GM12878 (cell line): Measurements from ENCODE around the gene FAM110C. TPM values are rescaled to one million over a fixed set of nuclear protein-coding genes. Genes with fewer than 3 reads are reported as not detected.

ENCODE experiments used
- polyA plus RNA-seq, 11 experiments: library from polyadenylated mRNA; depleted of rRNA in 4 of 11; unstranded in 6 of 11; stranded (reverse) in 5 of 11; fragments of >200 nt; fragmentation: Nextera tagmentation in 4 of 11; fragmentation: Illumina TruSeq in 1 of 11; extraction: Ambion mirVana in 4 of 11; extraction: Trizol in 1 of 11; gene quantifications; 1 replicate in 1 of 11; 2 replicates in 10 of 11; pipeline versions ENCODE4 v1.2.1 to v1.2.3, GENCODE V29; 2011 to 2016; ENCODE audit warnings: inconsistent platforms in 2 of 11, missing spikeins in 2 of 11, low read depth in 1 of 11
- total RNA-seq, 4 experiments: library from RNA; depleted of rRNA in 3 of 4; stranded (reverse); fragments of >200 nt in 3 of 4; fragmentation: Illumina TruSeq in 1 of 4; extraction: Trizol in 1 of 4; gene quantifications; 2 replicates each; pipeline versions ENCODE4 v1.2.1 to v1.2.3, GENCODE V29; 2013 to 2021

FAM110C gene
- total and polyA plus RNA-seq, 10 of the 15 experiments (the other 5 are each of a cell fraction or from before 2014, with no cell fraction given) = not detected

Other genes starting within 250 kb of the FAM110C start
- 15.7 and 18.6 TPM in 2 replicates for gene SH3YL1, start 217.5 kb upstream of the FAM110C start, total RNA-seq (2014; rRNA removed)
- gene SH3YL1, start 217.5 kb upstream of the FAM110C start, total RNA-seq (2014; rRNA removed; fragmentation: Illumina TruSeq; extraction: Trizol) = 17.2 and 20.8 TPM in 2 replicates
- 15.0 and 18.7 TPM in 2 replicates for gene SH3YL1, start 217.5 kb upstream of the FAM110C start, total RNA-seq (2021)
- 19.0 and 26.3 TPM in 2 replicates for gene SH3YL1, start 217.5 kb upstream of the FAM110C start, polyA plus RNA-seq (2011; rRNA removed)
- 20.6 and 29.6 TPM in 2 replicates for gene SH3YL1, start 217.5 kb upstream of the FAM110C start, polyA plus RNA-seq (2014; fragmentation: Illumina TruSeq; extraction: Trizol)
- gene SH3YL1, start 217.5 kb upstream of the FAM110C start, polyA plus RNA-seq (2014; fragmentation: Nextera tagmentation; extraction: Ambion mirVana) = 10 to 100 TPM; 13.7 to 15.4 TPM
- gene SH3YL1, start 217.5 kb upstream of the FAM110C start, polyA plus RNA-seq (2014; rRNA removed) = 20.5 and 22.4 TPM in 2 replicates
- gene SH3YL1, start 217.5 kb upstream of the FAM110C start, polyA plus RNA-seq (2016; fragmentation: Nextera tagmentation; extraction: Ambion mirVana) = 10 to 100 TPM; 12.2 to 13.2 TPM
- 129 and 149 TPM in 2 replicates for gene ACP1, start 218.4 kb upstream of the FAM110C start, total RNA-seq (2014; rRNA removed)
- 131 and 133 TPM in 2 replicates for gene ACP1, start 218.4 kb upstream of the FAM110C start, total RNA-seq (2014; rRNA removed; fragmentation: Illumina TruSeq; extraction: Trizol)
- 114 and 120 TPM in 2 replicates for gene ACP1, start 218.4 kb upstream of the FAM110C start, total RNA-seq (2021)
- gene ACP1, start 218.4 kb upstream of the FAM110C start, polyA plus RNA-seq (2011; rRNA removed) = 185 and 229 TPM in 2 replicates
- gene ACP1, start 218.4 kb upstream of the FAM110C start, polyA plus RNA-seq (2014; fragmentation: Illumina TruSeq; extraction: Trizol) = 150 and 164 TPM in 2 replicates
- gene ACP1, start 218.4 kb upstream of the FAM110C start, polyA plus RNA-seq (2014; fragmentation: Nextera tagmentation; extraction: Ambion mirVana) = 100 to 1,000 TPM; 362 to 468 TPM
- 143 and 161 TPM in 2 replicates for gene ACP1, start 218.4 kb upstream of the FAM110C start, polyA plus RNA-seq (2014; rRNA removed)
- 100 to 1,000 TPM; 219 to 226 TPM for gene ACP1, start 218.4 kb upstream of the FAM110C start, polyA plus RNA-seq (2016; fragmentation: Nextera tagmentation; extraction: Ambion mirVana)
- gene ALKAL2, start 241.6 kb upstream of the FAM110C start, total RNA-seq (2014; rRNA removed) = not detected in 2 replicates
- not detected in 2 replicates for gene ALKAL2, start 241.6 kb upstream of the FAM110C start, total RNA-seq (2014; rRNA removed; fragmentation: Illumina TruSeq; extraction: Trizol)
- gene ALKAL2, start 241.6 kb upstream of the FAM110C start, total RNA-seq (2021) = not detected in 2 replicates
- not detected in 2 replicates for gene ALKAL2, start 241.6 kb upstream of the FAM110C start, polyA plus RNA-seq (2011; rRNA removed)
- gene ALKAL2, start 241.6 kb upstream of the FAM110C start, polyA plus RNA-seq (2014; fragmentation: Illumina TruSeq; extraction: Trizol) = not detected in 2 replicates
- under 1 TPM in 1 of 2 experiments, not detected in 1; 0.11 TPM for gene ALKAL2, start 241.6 kb upstream of the FAM110C start, polyA plus RNA-seq (2014; fragmentation: Nextera tagmentation; extraction: Ambion mirVana)
- gene ALKAL2, start 241.6 kb upstream of the FAM110C start, polyA plus RNA-seq (2014; rRNA removed) = 0.11 TPM in 1 of 2 replicates, not detected in the other
- under 1 TPM; 0.11 to 0.29 TPM for gene ALKAL2, start 241.6 kb upstream of the FAM110C start, polyA plus RNA-seq (2016; fragmentation: Nextera tagmentation; extraction: Ambion mirVana)